AG09309 (cell line): ENCODE data around the gene ADAM17.

ENCODE experiments used
- DNase-seq: peaks from one replicate; pipeline ENCODE4 v3.0.0-alpha.2; 2010; ENCODE audit warnings: low read depth
- H3K4me3 ChIP-seq: 2 replicates; pipeline ENCODE4 v1.5.1; 2011; ENCODE audit warnings: mild to moderate bottlenecking, low read depth, low read length, moderate library complexity; ENCODE audit not compliant: control insufficient read depth
- TF ChIP-seq, protein P1 (sequence below): IDR thresholded peaks from 2 replicates; pipeline ENCODE4 v1.5.1; 2011; ENCODE audit warnings: mild to moderate bottlenecking, low read depth, low read length, inconsistent platforms; ENCODE audit not compliant: insufficient read depth, control insufficient read depth; ENCODE audit errors: missing control alignments

The ADAM17 gene

DNA sequence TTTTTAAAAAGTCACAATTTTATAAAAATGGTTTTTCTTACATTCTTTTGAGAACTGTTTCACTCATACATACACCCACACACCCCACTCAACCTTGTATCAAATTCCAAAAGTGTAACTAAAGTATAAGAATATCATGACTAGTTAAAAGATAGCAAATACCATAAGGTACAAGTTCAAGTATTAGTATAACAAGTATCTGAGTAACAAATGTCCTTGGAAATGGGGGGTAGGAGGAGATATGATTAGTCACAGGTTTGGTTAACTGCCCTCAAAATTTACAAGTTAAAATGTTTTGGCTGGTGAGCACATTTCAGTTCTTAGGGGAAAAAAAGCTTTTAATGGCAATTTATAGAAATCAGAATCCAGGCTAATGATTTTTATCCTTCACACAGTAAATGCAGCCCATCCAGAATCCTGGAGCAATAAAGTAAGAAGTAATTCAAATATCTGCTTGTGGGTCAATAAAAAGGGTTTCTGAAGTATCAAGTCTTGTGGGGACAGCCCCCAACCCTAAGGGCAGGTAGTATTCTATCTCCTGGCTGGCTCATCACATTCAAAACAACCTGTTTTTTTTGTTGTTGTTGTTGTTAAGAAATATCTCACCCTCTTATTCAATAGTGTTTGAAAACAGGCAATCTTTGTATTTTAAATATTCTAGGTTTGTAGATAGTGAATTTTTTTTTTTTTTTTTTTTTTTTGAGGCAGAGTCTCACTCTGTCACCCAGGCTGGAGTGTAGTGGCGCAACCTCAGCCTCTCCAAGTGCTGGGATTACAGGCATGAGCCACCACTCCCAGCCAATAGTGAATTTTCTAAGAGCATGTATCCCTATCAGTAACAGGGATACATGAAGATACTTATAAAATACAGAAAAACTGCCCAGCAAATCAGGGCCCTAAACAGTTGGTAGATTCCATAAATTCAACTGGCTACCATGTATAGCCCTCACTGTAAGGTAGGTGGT, 66.8 kb downstream of the ADAM17 start:
- DNase-seq = peak; percentile 28
- H3K4me3 ChIP-seq = no peak overlapping the region
- TF ChIP-seq, protein P1, sequence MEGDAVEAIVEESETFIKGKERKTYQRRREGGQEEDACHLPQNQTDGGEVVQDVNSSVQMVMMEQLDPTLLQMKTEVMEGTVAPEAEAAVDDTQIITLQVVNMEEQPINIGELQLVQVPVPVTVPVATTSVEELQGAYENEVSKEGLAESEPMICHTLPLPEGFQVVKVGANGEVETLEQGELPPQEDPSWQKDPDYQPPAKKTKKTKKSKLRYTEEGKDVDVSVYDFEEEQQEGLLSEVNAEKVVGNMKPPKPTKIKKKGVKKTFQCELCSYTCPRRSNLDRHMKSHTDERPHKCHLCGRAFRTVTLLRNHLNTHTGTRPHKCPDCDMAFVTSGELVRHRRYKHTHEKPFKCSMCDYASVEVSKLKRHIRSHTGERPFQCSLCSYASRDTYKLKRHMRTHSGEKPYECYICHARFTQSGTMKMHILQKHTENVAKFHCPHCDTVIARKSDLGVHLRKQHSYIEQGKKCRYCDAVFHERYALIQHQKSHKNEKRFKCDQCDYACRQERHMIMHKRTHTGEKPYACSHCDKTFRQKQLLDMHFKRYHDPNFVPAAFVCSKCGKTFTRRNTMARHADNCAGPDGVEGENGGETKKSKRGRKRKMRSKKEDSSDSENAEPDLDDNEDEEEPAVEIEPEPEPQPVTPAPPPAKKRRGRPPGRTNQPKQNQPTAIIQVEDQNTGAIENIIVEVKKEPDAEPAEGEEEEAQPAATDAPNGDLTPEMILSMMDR = no peak

DNA sequence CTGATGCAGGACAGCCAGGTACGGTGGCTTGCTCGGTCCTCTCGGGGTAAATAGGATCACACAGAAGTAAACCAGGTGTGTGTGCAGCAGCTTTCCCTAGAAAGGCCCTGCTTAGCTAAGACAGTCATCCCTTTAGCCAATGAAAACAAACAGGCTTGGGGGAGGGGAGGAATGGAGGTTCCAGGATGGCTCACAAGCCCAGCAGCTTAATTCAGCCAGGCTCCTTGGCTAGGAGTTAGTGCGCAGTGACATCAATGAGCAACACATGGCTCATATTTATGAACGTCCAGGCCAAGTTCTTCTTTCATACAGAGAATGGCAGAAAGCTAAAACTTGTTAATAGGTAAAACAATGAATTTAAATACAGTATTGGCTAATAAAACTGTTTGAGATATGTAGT, 71.1 kb downstream of the ADAM17 start:
- H3K4me3 ChIP-seq = no peak overlapping the region
- TF ChIP-seq, protein P1 = no peak
- no peak for DNase-seq

DNA sequence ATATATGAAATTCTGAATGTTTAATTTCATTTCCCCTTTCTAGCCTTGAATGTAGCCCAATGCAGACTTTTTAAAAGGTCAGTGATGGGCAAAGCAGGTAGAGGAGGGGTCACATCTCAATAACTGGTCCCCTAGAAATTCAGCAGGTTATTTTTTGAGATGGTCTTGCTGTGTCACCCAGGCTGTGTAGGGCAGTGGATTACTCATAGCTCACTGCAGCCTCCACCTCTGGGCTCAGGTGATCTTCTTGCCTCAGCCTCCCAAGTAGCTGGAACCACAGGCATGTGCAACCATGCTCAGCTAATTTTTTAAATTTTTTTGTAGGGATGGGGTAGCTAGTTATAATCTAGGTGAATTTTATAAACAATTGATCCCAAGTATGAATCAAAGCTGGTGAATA, 72.5 kb downstream of the ADAM17 start:
- H3K4me3 ChIP-seq = no peak overlapping the region
- TF ChIP-seq, protein P1 = no peak
- no peak for DNase-seq

DNA sequence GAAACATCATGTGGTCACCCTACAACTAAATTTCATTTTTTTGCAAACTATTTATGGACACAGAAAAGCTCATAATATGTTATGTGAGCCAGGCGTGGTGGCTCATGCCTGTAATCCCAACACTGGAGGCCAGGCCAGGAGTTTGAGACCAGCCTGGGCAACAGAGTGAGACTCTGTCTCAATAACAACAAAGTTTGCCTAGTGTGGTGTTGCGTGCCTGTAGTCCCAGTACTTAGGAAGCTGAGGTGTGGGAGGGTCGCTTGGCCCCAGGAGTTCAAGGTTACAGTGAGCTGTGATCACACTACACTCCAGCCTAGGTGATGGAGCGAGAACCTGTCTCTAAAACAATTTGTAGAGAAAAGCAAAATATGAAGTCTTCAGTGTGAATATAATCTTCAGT, 75.5 kb downstream of the ADAM17 start:
- DNase-seq = no peak
- no peak overlapping the region for H3K4me3 ChIP-seq
- TF ChIP-seq, protein P1 = no peak

DNA sequence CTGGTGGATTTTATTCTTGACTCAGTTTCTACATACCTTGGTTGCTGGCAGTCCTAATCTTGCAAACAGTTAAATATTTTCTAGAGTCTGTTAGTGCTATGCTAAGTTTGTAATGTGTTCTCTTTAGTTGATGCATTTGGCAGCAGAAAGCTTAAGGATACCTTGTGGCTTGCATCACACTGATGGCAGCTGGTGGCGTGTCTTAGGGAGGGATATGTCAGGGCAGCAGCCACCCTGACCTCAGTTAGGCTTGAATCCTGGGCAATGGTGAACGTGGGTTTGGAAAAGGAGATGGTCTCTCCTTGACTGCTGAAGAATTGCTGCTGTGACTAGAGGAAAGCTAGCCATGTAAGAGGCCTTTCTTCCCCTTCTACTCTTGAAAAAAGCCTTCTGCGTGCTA, 77.1 kb downstream of the ADAM17 start:
- no peak overlapping the region for H3K4me3 ChIP-seq
- DNase-seq = no peak
- TF ChIP-seq, protein P1 = no peak

DNA sequence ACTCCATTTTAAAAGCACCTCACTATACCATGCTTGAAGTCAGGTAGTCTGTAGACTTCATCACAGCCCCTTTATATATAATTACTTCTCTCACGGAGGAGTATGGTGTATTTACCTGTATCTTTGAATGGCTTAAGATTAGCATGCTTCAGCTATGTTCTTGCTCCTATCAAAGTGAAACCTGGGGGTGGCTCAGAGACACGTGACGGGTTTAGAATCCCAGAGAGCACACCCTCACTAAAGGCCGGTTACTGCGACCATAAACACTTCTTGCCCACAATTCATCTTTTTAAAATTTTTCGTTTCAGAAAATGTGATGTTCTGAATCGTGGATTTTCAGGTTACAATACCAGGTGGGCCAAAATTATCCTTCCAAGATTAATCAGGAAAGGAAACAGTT, 77.7 kb downstream of the ADAM17 start:
- TF ChIP-seq, protein P1 = no peak
- H3K4me3 ChIP-seq = no peak overlapping the region

More for the DNA sequence above, 77.7 kb downstream of the ADAM17 start:
- DNase-seq = no peak
